Ovary (tissue), 9 donors: Measurements from ENCODE around the gene NCOR1. TPM values are rescaled to one million over a fixed set of nuclear protein-coding genes. Genes with fewer than 3 reads are reported as not detected.
"Not testable (repeated sequence)": the region's sequence is repeated elsewhere in the genome, so short reads cannot be mapped to it uniquely, and the experiment has no call there.

Experiments used
- DNase-seq, 5 donors: peaks; one replicate each; pipeline ENCODE4 v3.0.0-alpha.2; 2019 to 2020
- H3K27ac ChIP-seq, 2 donors: fragments of 200-600 bp; one replicate each; pipeline versions ENCODE4 v1.5.1 to v1.8.0; 2019 to 2022
- H3K27me3 ChIP-seq: fragments of 200-600 bp; one replicate; pipeline ENCODE4 v1.8.0; 2022
- H3K36me3 ChIP-seq: fragments of 200-600 bp; sonication (generic); one replicate; pipeline ENCODE4 v1.5.1; 2019
- H3K4me1 ChIP-seq: one replicate; pipeline ENCODE4 v1.8.1; 2013; ENCODE audit warnings: mild to moderate bottlenecking, moderate library complexity; ENCODE audit not compliant: insufficient read depth
- H3K4me3 ChIP-seq: fragments of 200-600 bp; sonication (generic); one replicate; pipeline ENCODE4 v1.5.1; 2017
- H3K9me3 ChIP-seq, 2 donors: fragments of 200-600 bp in 1 of 2; sonication (generic) in 1 of 2; one replicate each; pipeline versions ENCODE4 v1.5.1 to v1.8.1; 2013 to 2019; ENCODE audit warnings: mild to moderate bottlenecking in 1 of 2, moderate library complexity in 1 of 2
- EP300 ChIP-seq: sonication (generic); formaldehyde crosslinking; IDR thresholded peaks from one replicate; pipeline ENCODE4 v1.6.1; 2017; ENCODE audit warnings: antibody characterized with exemption
- POLR2A ChIP-seq: fragments of 450-650 bp; IDR thresholded peaks from one replicate; pipeline ENCODE4 v1.6.1; 2017; ENCODE audit warnings: antibody characterized with exemption, mild to moderate bottlenecking, moderate library complexity
- WGBS, 3 donors: extraction: QIAGEN DNeasy Blood & Tissue Kit in 1 of 3; methylation state at CpG; one replicate each; pipeline versions ENCODE4 v1.1.5 to v1.1.7; 2013 to 2017; 5-methylcytosine and 5-hydroxymethylcytosine counted together
- intact Hi-C, 4 donors: fragments of 100-400 bp; cut with DNase I; formaldehyde crosslinking; loops; one replicate each; pipeline versions ENCODE4 v1.11.0 to v1.15.1; 2022 to 2023
- polyA plus RNA-seq, 2 donors: library from polyadenylated mRNA; stranded (reverse); fragments of 200-250 nt in 1 of 2; fragments of 350-450 nt in 1 of 2; fragmentation: Illumina TruSeq in 1 of 2; extraction: RNeasy Lipid Tissue Mini Kit (QIAGEN cat#74804) in 1 of 2; gene quantifications; one replicate each; pipeline ENCODE4 v1.2.3, GENCODE V29; 2013 to 2014
- total RNA-seq, 7 donors: library from RNA; depleted of rRNA in 2 of 7; stranded (reverse); fragments of >200 nt in 2 of 7; fragmentation: NEBNext Ultra II Directional in 3 of 7; extraction: Animal tissue kit (Norgen Biotek cat#: 25700) in 3 of 7; gene quantifications; one replicate each; pipeline versions ENCODE4 v1.1.0 to v1.2.4, GENCODE V29; 2016 to 2023
- TF ChIP-seq, protein P1 (sequence below), 3 donors: fragments of 450-650 bp in 2 of 3; fragments of 200-600 bp in 1 of 3; IDR thresholded peaks; one replicate each; pipeline versions ENCODE4 v1.5.1 to v1.8.0; 2016 to 2022; ENCODE audit warnings: antibody characterized with exemption in 3 of 3, mild to moderate bottlenecking in 1 of 3
- donor health status: DM: no; HTN: no; CAD: no; lungs with moderate emphysema.
- donor health status: DM: no; HTN: no; CAD: no.
- donor health status: Bipolar disorder and iron deficiency.
- donor health status: DM: yes; HTN: yes; CAD: no.
- donor health status: DM: no; HTN: no; CAD: no.
- donor health status: DM: yes; HTN: yes; CAD: no.

The NCOR1 gene
- total and polyA plus RNA-seq, 9 donors: 32.4 to 142 (median 110) TPM

GRCh38 chr17:16199093-16199492 is 16.2 kb downstream of the NCOR1 start:
- DNase-seq: no peak
- intact Hi-C loops: no loop called here

GRCh38 chr17:16197276-16197675 is 18.1 kb downstream of the NCOR1 start:
- H3K9me3 ChIP-seq: no peaks in the 10 kb centered on the region

More at GRCh38 chr17:16199093-16199492, 16.2 kb downstream of the NCOR1 start:
- no peaks in the 10 kb centered on the region for H3K27me3 ChIP-seq
- TF ChIP-seq, protein P1, sequence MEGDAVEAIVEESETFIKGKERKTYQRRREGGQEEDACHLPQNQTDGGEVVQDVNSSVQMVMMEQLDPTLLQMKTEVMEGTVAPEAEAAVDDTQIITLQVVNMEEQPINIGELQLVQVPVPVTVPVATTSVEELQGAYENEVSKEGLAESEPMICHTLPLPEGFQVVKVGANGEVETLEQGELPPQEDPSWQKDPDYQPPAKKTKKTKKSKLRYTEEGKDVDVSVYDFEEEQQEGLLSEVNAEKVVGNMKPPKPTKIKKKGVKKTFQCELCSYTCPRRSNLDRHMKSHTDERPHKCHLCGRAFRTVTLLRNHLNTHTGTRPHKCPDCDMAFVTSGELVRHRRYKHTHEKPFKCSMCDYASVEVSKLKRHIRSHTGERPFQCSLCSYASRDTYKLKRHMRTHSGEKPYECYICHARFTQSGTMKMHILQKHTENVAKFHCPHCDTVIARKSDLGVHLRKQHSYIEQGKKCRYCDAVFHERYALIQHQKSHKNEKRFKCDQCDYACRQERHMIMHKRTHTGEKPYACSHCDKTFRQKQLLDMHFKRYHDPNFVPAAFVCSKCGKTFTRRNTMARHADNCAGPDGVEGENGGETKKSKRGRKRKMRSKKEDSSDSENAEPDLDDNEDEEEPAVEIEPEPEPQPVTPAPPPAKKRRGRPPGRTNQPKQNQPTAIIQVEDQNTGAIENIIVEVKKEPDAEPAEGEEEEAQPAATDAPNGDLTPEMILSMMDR (IDR thresholded peaks at IDR 0.05): no peak
- no peak for TF ChIP-seq POLR2A
- no peak for TF ChIP-seq EP300
- peaks cover 4% of the 10 kb centered on the region for H3K4me1 ChIP-seq
- H3K4me3 ChIP-seq: no peak overlapping the region
- no peaks in the 10 kb centered on the region for H3K36me3 ChIP-seq
- no peak overlapping the region for H3K27ac ChIP-seq
- 6 to 14% (median 9%) methylated on average over 6 of the region's 6 CpGs for whole genome bisulfite sequencing, 3 donors
- no peaks in the 10 kb centered on the region for H3K9me3 ChIP-seq

GRCh38 chr17:16194307-16194835 is 21.0 kb downstream of the NCOR1 start:
- H3K4me3 ChIP-seq, H3K27ac ChIP-seq, H3K4me1 ChIP-seq, H3K36me3 ChIP-seq, DNase-seq, intact Hi-C loops, H3K27me3 ChIP-seq, H3K9me3 ChIP-seq: not testable (repeated sequence)
- WGBS, 3 donors: 55 to 61% (median 61%) methylated on average over 2 of the region's 2 CpGs

More at GRCh38 chr17:16197276-16197675, 18.1 kb downstream of the NCOR1 start:
- Histone ChIP-seq H3K4me3 (no peak overlapping the region), H3K4me1 (peaks cover 3% of the 10 kb centered on the region), H3K27ac (no peak overlapping the region), H3K27me3 (no peaks in the 10 kb centered on the region), H3K36me3 (no peaks in the 10 kb centered on the region)
- intact Hi-C loops: no loop called here
- no peak for DNase-seq
- no peak for TF ChIP-seq EP300
- TF ChIP-seq, protein P1 (IDR thresholded peaks at IDR 0.05): no peak
- no peak for TF ChIP-seq POLR2A
- WGBS, 3 donors: 92 to 100% (median 97%) methylated on average over 1 of the region's 1 CpG

GRCh38 chr17:16191604-16192003 is 23.7 kb downstream of the NCOR1 start:
- Histone ChIP-seq H3K9me3 (no peaks in the 10 kb centered on the region), H3K4me1 (peaks cover 3% of the 10 kb centered on the region), H3K27ac (no peak overlapping the region), H3K27me3 (no peaks in the 10 kb centered on the region), H3K4me3 (no peak overlapping the region), H3K36me3 (no peaks in the 10 kb centered on the region)
- TF ChIP-seq, protein P1 (IDR thresholded peaks at IDR 0.05): no peak
- no peak for TF ChIP-seq EP300
- no peak for TF ChIP-seq POLR2A
- WGBS, 3 donors: 83 to 89% (median 87%) methylated on average over 3 of the region's 3 CpGs
- intact Hi-C loops: no loop called here
- no peak for DNase-seq

DNA sequence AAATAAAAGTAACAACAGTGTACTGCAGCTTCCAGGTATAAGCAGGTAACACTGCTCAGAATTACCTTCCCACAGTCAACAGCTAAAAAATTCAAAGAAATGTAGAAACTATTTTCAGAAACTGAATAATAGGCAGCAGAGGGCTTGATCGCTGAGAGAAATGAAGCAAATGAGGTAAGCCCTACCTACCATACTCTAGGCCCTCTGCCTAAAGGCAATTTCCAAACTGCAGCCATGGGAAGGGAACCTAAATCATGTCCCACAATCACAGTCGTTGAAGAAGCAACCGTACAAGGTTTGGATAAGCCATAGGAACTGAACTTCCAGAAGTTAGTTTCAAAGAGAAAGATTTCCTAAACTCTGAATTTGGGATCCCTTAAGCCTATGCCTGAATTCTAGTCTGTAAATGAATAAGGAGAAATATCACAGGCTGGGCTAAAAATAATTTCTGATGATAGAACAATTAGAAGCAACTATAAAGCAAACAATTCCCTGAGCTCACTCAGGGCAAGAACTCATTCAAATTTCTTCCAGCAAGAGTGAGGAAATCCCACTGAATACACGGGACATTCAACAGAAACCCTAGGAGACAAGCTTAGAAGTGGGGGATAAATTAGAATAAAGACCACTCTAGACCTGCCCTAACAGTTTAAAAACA is 24.5 kb downstream of the NCOR1 start:
- no peak for TF ChIP-seq POLR2A
- TF ChIP-seq, protein P1 (IDR thresholded peaks at IDR 0.05): no peak
- TF ChIP-seq EP300: no peak
- Histone ChIP-seq H3K27ac (no peak overlapping the region), H3K36me3 (no peaks in the 10 kb centered on the region), H3K4me1 (peaks cover 3% of the 10 kb centered on the region), H3K9me3 (no peaks in the 10 kb centered on the region), H3K4me3 (no peak overlapping the region), H3K27me3 (no peaks in the 10 kb centered on the region)
- no peak for DNase-seq
- WGBS, 3 donors: 66 to 71% (median 69%) methylated on average over 4 of the region's 4 CpGs
- intact Hi-C loops: no loop called here
